Measurements from ENCODE around the gene CDKN2A.

The CDKN2A gene

DNA sequence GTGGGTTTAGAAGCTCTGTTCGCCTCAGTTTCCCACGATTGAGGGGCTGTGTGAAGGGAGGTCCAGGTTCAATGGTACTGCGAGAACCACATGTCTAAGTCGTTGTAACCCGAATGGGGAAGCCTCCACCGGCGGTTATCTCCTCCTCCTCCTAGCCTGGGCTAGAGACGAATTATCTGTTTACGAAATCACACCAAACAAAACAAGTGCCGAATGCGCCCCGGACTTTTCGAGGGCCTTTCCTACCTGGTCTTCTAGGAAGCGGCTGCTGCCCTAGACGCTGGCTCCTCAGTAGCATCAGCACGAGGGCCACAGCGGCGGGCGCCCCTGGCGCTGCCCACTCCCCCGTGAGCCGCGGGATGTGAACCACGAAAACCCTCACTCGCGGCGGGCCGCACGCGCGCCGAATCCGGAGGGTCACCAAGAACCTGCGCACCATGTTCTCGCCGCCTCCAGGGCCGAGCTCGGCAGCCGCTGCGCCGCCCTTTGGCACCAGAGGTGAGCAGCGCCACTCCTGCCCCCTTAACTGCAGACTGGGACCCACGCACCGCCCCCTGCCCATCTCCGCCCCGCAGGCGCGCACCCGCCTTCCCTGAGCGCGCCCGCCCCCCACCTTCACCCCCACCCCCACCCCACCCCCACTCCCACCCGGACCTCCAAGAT lies at the start of gene CDKN2A:
CDKN2A (minus strand) TSS at position 500 of the 663 bp plus-strand sequence.
- Mint-ChIP-seq H3K4me1 (peaks cover 10% of the 10 kb centered on the region), H3K27me3 (ENCODE audit: low read depth) (peaks cover 90% of the 10 kb centered on the region), H3K4me3 (peak within 1 kb of the TSS; percentile 79 to 91 (median 85)), H3K27ac (no peak within 1 kb of the TSS), H3K9me3 (no peaks in the 10 kb centered on the region), H3K36me3 (ENCODE audit: low read depth) (no peaks in the 10 kb centered on the region)
- no peak for TF ChIP-seq CTCF (IDR thresholded peaks at IDR 0.05; ENCODE audit: unreplicated experiment in 3 of 3)

GRCh38 chr9:22043928-22044327 lies 49.7 kb upstream of the CDKN2A start:
- Mint-ChIP-seq H3K9me3 (no peaks in the 10 kb centered on the region), H3K4me1 (no peaks in the 10 kb centered on the region), H3K36me3 (ENCODE audit: low read depth) (no peaks in the 10 kb centered on the region), H3K27me3 (ENCODE audit: low read depth) (peaks cover 4% of the 10 kb centered on the region), H3K27ac (no peak overlapping the region), H3K4me3 (no peak overlapping the region)
- no peak for TF ChIP-seq CTCF (IDR thresholded peaks at IDR 0.05; ENCODE audit: unreplicated experiment in 3 of 3)

DNA sequence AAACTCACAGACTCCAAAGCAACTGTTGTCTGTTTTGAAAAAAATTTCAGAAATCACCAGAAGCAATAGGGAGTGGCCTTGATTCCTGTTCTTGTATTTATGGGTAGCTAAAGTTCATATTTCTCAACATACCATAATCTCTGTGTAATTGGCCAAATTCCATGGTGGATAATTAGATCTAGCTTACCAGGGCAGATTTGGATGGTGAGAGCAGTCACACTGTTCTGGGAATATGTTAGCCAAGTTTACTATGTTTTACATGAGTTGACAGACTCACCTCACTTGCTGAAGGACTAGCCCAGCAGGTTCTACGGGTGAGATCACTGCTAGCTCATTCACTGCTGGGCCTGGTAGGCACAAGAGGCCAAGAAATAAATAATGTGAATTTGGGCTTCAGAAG lies 47.6 kb upstream of the CDKN2A start:
- Mint-ChIP-seq H3K27ac (no peak overlapping the region), H3K36me3 (ENCODE audit: low read depth) (no peaks in the 10 kb centered on the region), H3K4me3 (no peak overlapping the region), H3K27me3 (ENCODE audit: low read depth) (peaks cover 4% of the 10 kb centered on the region), H3K9me3 (no peaks in the 10 kb centered on the region), H3K4me1 (no peaks in the 10 kb centered on the region)
- no peak for TF ChIP-seq CTCF (IDR thresholded peaks at IDR 0.05; ENCODE audit: unreplicated experiment in 3 of 3)

DNA sequence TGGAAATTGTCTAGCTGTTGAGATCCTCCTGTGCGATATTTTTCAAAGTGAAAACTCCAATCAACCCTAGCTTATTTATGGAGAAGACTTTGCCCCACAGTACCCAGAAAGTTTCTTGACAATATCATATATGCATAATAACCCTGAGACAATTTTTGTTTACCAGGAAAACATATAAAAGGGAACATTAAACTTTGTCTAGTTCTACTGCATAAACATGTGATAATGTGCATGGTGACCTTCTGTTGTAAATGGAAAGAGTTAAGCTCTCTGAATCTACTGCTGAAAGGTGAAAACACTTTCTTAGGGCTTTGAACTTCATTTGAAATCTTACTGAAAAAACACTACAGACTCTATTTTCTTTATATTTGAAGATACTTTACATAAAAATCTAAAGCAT lies 47.2 kb upstream of the CDKN2A start:
- Mint-ChIP-seq H3K36me3 (ENCODE audit: low read depth) (no peaks in the 10 kb centered on the region), H3K4me3 (no peak overlapping the region), H3K27ac (no peak overlapping the region), H3K4me1 (no peaks in the 10 kb centered on the region), H3K27me3 (ENCODE audit: low read depth) (peaks cover 4% of the 10 kb centered on the region), H3K9me3 (no peaks in the 10 kb centered on the region)
- no peak for TF ChIP-seq CTCF (IDR thresholded peaks at IDR 0.05; ENCODE audit: unreplicated experiment in 3 of 3)

- no peaks in the 10 kb centered on the region for H3K9me3 Mint-ChIP-seq
- no peaks in the 10 kb centered on the region for H3K36me3 Mint-ChIP-seq (ENCODE audit: low read depth)
- no peak for TF ChIP-seq CTCF (IDR thresholded peaks at IDR 0.05; ENCODE audit: unreplicated experiment in 3 of 3)
- H3K4me3 Mint-ChIP-seq: no peak overlapping the region
- no peak overlapping the region for H3K27ac Mint-ChIP-seq
- H3K4me1 Mint-ChIP-seq: no peaks in the 10 kb centered on the region
- peaks cover 8% of the 10 kb centered on the region for H3K27me3 Mint-ChIP-seq (ENCODE audit: low read depth)
Observed at GRCh38 chr9:22040760-22041159, 46.6 kb upstream of the CDKN2A start.

DNA sequence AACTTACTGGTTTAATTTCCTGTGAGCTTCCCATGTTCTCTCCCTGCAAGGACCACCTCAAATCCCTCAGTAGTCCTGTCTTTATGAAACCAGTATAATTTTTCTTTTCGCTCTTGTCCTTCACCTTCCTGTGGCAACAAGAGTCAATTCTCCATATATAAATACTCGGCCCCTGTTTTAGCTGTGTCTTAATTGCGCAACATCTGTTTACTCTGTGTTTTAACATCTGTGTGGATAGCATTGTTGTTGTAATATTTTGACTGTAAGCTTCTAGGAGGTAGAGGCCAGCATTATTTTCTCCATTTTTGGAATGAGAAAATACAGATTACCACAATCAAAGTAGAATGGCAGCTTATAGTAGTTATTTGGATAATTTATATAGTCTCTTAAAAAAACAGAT lies 45.1 kb upstream of the CDKN2A start:
- H3K4me3 Mint-ChIP-seq: no peak overlapping the region
- TF ChIP-seq CTCF (IDR thresholded peaks at IDR 0.05; ENCODE audit: unreplicated experiment in 3 of 3): no peak
- H3K27ac Mint-ChIP-seq: no peak overlapping the region
- peaks cover 9% of the 10 kb centered on the region for H3K27me3 Mint-ChIP-seq (ENCODE audit: low read depth)
- H3K36me3 Mint-ChIP-seq (ENCODE audit: low read depth): no peaks in the 10 kb centered on the region
- H3K9me3 Mint-ChIP-seq: no peaks in the 10 kb centered on the region
- no peaks in the 10 kb centered on the region for H3K4me1 Mint-ChIP-seq
